Activated effector memory CD4-positive, alpha-beta T cell treated with Interleukin-2 at 50 U/mL for 16 hours (primary cell): ENCODE results near the gene CCN2.
A peak's percentile ranks its signal among the peaks of the same experiment; 100 is the strongest.
"Not testable (repeated sequence)": the region's sequence is repeated elsewhere in the genome, so short reads cannot be mapped to it uniquely, and the experiment has no call there.

Source experiments
- DNase-seq: peaks from one replicate; pipeline ENCODE4 v3.0.0-alpha.2; 2020

CCN2 gene

GRCh38 chr6:131937703-131938631 lies 13.2 kb downstream of the CCN2 start:
- DNase-seq = no peak

- DNase-seq = no peak
These were observed 13.9 kb downstream of the CCN2 start for GRCh38 chr6:131937226-131937625.

GRCh38 chr6:131936156-131936555 lies 15.0 kb downstream of the CCN2 start:
- DNase-seq = no peak

GRCh38 chr6:131931063-131931750 lies 20.0 kb downstream of the CCN2 start:
- no peak for DNase-seq

- no peak for DNase-seq
These were observed 21.2 kb downstream of the CCN2 start for GRCh38 chr6:131929976-131930375.

GRCh38 chr6:131929264-131929663 lies 21.9 kb downstream of the CCN2 start:
- no peak for DNase-seq

GRCh38 chr6:131924881-131925474 lies 26.2 kb downstream of the CCN2 start:
- DNase-seq = no peak

GRCh38 chr6:131923356-131923755 lies 27.8 kb downstream of the CCN2 start:
- DNase-seq = no peak

- no peak for DNase-seq
These were observed 30.5 kb downstream of the CCN2 start for GRCh38 chr6:131920656-131921055.

- DNase-seq = no peak
These were observed 32.4 kb downstream of the CCN2 start for GRCh38 chr6:131918650-131919355.

- no peak for DNase-seq
These were observed 33.2 kb downstream of the CCN2 start for GRCh38 chr6:131917763-131918649.

- no peak for DNase-seq
These were observed 33.9 kb downstream of the CCN2 start for GRCh38 chr6:131917318-131917717.

- no peak for DNase-seq
These were observed 34.3 kb downstream of the CCN2 start for GRCh38 chr6:131916847-131917246.

- not testable (repeated sequence) for DNase-seq
These were observed 34.9 kb downstream of the CCN2 start for GRCh38 chr6:131916091-131916796.

GRCh38 chr6:131914967-131915751 lies 36.0 kb downstream of the CCN2 start:
- DNase-seq = peak; percentile 4

GRCh38 chr6:131914234-131914633 lies 36.9 kb downstream of the CCN2 start:
- DNase-seq = no peak

GRCh38 chr6:131911951-131912350 lies 39.2 kb downstream of the CCN2 start:
- DNase-seq = no peak

- no peak for DNase-seq
These were observed 40.2 kb downstream of the CCN2 start for GRCh38 chr6:131910956-131911355.

- no peak for DNase-seq
These were observed 41.0 kb downstream of the CCN2 start for GRCh38 chr6:131910219-131910589.

GRCh38 chr6:131909408-131910218 lies 41.6 kb downstream of the CCN2 start:
- peak; percentile 37 for DNase-seq
